Midbrain (tissue), 1 donor: ENCODE data around the gene THOC2.
"Not testable (repeated sequence)": the region's sequence is repeated elsewhere in the genome, so short reads cannot be mapped to it uniquely, and the experiment has no call there.

ENCODE experiments used
- DNase-seq: peaks from one replicate; lab custom pipeline; 2025; lab: John Stamatoyannopoulos, UW

THOC2 gene

DNA sequence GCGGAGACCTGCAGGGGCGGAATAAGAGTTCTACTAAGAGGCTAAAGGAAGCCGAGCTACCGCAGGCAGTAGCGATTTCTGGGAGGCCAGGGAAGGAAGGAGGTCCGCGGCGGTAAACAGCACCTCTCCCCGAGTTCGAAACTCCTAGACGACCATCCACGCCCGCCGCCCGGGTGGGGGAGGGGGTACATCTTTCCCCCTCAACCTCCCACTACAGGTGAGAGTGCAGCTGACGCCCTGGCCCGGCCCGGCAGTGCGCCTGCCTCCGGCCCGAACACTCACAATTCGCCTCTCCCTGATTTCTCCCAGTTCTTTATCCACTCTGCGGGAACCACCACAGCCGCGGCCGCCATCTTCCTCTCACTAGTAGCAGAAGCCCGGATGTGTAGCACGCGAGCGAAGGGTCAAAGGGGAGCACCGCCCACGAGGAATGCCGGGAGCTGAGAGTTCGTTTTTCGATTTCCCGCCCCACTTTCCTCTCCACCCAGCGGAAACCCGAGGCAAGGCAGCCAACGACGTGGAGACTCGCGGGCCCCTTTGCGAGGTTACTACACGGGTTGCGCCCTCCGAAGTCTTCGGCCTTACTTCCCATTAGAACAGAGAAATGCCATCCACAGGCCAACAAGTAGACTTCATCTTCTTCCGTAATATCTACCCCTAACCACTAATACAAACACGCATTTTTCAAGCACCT, at the start of gene THOC2:
Gene THOC2, minus strand, starts transcription at position 383 of the 694 bp plus-strand sequence. Its CDS starts 30 bp downstream, at position 353.
- DNase-seq = peak; percentile 80

GRCh38 chrX:123781786-123782185, 48.9 kb upstream of the THOC2 start:
- DNase-seq = not testable (repeated sequence)

GRCh38 chrX:123779908-123780396, 47.1 kb upstream of the THOC2 start:
- DNase-seq = no peak

DNA sequence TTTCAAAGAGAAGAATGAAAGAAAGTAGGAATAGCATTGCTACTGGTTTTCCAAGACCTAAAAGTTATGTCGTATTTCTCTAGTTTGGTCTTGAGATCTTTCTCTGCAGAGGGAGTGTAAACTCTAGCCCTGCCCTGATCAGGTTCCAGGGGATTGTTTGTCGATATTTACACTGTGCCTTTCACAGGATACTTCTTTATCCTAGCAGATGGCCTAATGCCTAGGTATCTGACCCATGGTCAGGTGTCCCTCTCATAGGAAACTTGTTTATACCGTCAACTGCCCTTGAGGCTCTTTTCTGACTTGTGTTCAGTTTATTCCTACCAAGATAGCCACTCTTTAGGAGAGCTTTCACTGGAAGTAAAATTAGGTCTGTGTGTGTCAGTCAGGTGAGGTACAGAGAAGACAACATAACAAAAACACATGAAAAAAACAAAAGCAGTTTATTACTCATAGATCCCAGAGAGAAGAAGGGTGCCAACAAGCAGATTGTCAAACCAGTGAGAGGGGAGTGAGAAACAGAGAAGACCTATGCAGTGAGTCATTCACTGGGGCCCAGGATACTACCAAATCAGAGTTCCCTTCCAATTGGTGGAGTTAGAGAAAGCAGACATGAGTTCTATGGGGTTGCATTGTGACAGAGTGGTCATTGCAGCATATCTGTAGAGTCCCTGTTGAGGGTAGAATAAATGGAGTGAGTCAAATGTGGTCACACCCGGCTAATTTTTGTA, 40.6 kb upstream of the THOC2 start:
- DNase-seq = no peak

GRCh38 chrX:123771449-123772064, 38.7 kb upstream of the THOC2 start:
- no peak for DNase-seq

DNA sequence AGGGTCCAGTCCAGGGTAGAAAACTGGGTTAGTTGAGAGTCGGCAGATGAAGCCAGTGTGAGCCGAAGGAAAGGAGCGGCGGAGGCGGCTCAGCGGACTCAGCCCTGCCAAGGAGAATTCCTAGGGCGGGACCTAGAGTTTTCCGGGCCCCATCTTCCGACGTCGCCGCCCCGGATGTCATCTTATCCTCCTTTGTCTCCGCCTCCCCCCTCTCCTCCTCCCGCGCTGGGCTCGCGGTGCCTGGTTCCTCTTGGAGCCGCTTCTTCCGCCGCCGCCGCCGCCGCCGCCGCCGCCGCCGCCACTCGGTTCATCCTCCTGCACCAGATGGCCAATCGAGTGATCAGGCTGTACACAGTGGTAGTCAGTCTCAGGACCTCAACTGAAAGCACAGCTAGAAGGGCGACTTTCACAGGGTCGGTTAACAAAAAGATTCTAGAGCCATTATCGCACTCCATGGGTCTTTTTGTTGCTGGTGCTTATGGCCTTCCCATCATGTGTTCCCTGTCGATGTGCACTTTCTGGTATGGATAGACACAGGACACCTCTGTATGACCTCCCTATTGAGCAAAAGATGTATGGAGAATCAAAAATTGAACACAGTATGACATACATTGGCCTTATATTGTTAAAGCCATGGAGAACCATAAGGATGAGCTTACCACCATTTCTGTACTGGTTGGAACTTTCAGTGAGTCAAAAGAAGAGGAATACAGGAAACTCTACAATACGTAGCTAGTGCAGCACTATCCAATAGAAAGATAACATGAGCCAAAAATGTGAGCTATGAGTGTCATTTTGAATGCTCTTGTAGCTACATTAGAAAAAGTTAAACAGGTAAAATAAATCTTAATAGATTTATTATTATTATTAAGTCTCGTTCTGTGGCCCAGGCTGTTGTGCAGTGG, 32.4 kb upstream of the THOC2 start:
- DNase-seq = peak; percentile 82

DNA sequence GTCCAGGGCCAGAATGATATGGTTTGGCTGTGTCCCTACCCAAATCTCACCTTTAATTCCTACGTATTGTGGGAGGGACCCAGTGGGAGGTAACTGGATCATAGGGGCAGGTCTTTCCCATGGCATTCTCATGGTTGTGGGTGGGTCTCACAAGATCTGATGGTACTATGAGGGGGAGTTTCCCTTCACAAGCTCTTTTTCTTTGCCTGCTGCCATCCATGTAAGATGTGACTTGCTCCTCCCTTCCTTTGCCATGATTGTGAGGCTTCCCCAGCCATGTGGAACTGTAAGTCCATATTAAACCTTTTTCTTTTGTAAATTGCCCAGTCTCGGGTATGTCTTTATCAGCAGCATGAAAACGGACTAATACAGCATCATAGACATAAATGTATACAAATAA, 27.0 kb upstream of the THOC2 start:
- DNase-seq = not testable (repeated sequence)

DNA sequence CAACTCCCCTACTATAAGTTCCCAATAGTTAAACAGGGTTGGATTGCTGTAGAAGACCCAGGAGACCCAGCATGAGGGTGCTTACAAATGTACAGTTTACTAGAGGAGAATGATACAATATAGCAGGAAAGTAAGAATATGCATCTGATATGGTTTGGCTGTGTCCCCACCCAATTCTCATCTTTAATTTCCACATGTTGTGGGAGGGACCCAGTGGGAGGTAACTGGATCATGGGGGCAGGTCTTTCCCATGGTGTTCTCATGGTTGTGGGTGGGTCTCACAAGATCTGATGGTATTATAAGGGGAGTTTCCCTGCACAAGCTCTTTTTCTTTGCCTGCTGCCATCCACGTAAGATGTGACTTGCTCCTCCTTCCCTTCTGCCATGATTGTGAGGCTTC, 24.9 kb upstream of the THOC2 start:
- not testable (repeated sequence) for DNase-seq

DNA sequence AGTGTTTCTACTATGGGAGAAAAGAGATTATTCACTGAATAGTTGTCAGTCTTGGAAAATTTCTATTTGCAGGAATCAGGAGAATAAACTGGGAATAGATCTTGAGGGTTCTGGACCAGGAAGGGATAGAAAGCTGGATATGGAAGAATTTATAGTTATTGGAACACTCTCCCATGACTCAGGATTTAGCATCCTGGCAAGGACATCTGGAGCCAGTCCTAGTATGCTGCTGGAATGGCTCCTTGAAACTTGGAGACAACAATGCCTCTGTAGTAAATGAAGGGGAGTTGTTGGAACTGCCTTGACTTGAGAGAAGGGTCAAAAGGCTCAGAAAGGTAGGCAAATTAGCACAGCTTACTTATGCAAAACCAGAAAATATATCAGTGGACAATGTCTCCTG, 23.5 kb upstream of the THOC2 start:
- no peak for DNase-seq

DNA sequence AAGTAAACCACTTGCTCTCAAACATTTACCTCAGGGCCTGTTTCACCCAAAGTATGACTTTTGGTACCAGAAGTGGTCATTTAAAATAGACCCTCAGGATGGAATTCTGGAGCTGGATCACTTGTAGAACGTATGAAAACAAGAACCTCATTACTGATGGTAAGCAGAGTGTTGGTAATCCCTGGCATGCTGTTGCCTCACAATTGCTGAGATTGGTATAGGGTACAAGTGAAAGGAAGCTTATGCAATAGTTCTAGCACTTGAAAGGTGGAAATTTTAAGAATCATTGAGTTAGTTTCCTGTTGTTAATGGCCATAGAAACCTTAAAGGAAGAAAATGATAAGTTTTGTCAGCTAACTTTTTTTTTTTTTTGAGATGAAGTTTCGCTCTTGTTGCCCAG, 22.3 kb upstream of the THOC2 start:
- no peak for DNase-seq

DNA sequence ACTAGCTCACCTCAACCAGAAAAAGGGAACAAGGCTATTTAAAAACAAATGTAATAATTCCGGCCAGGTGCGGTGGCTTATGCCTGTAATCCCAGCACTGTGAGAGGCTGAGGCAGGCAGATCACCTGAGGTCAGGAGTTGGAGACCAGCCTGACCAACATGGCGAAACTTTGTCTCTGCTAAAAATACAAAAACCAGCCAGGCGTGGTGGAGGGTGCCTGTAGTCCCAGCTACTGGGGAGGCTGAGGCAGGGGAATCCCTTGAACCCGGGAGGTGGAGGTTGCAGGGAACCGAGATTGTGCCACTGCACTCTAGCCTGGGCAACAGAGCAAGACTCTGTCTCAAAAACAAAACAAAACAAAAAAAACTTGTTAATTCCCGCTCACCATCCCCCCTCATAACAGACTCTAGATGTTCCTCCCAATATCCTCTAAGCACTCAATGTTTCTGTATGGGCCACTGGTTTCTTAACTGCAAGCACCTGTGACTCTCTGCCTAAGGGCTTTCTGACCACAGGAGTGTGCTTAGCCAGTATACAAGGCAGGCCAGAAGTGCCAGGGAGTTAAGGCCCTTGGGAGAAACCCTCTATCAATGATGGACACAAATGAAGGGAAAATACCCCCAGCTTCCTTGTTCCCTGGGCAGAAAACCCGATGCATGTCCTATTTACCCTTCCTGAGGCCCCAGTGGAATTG, 21.0 kb upstream of the THOC2 start:
- DNase-seq = no peak

DNA sequence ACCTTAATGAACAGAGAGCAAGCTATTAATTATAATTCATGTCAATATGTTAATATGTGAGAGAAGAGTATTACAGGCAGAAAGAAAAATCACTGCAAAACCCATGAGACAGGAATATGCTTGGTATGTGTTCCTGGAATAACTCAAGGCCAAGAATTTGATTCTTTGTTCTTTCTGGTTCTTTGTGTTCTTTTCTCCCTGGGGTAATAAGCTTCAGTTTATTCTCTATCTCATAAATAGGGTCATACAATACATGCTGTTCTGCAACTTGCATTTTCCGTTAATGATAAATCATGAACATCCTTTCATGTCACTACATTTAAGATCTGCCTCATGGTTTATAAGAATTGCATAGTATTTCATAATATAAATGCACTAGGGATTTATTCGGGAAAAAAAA, 16.8 kb upstream of the THOC2 start:
- no peak for DNase-seq

GRCh38 chrX:123745511-123745910, 12.7 kb upstream of the THOC2 start:
- DNase-seq = no peak

DNA sequence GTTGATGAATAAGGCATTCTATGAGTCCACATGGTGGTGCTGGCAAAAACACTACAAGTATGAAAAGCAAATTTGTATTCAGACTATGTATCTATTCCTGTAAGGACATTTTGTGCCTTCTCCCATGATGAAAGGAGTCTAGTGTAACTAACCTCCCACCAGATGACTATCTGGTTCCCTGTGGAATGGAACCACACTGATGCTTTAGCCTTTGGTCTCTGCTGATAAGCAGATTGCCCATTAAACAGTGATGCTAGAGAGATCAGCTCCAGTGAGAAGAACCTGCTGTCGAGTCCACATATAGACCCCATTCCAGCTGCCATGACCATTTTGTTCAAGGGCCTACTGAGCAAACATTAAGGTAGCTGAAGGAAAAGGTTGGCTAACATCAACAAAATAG, 10.5 kb upstream of the THOC2 start:
- DNase-seq = no peak

DNA sequence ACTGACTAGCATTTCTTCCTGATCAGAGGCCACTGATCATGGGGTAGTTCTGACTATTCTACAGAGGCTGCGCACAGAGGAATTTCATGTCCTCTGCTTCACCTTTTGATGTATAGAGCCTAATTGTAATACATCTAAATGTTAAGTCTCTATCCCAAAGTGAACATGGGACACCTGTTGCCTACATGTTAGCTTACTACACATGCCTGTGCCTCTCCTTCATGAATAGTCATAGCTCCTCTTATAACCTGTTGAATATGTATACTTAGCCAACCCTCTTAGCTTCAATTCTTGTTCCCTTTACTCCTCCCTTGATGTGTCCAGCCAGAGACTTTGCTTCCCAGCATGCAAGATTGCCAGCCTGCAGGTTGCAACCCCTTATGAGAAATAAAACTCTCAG, 9.6 kb upstream of the THOC2 start:
- no peak for DNase-seq

DNA sequence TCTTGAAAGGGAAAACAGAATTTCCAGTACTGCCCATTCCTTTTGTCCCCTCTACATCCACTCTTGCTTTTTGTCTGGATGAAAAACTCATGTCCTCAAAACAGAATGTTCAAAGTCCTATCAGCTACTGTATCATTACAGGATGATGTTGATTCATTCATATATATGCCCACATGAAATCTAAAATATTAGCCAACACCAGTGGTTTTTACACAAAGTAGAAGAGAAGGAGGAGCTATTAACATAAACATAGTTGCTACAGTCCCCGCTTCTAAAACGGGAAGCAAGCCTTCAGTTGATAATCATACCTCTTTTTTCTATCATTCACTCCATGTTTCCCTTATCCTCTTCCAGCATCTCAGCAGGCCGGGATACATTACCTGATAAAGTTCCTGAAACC, 7.7 kb upstream of the THOC2 start:
- no peak for DNase-seq

DNA sequence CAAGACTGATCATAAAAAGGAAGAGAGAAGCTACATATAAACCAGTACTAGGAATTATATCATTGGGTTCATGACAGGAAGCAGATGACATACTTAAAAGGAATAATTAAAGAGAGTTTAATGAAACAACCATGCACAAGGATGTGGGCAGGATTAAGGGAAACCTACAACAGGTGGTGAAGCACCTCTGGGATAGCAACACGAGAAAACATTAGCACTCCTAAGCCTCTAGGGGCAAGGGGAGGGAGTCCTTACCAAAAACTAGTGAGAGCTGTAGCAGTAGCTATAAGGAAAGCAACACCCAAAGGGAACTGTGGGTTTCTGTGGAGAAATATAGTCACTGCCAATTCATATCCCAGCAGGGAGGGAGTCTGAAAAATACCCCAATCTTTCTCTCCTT, 7.2 kb upstream of the THOC2 start:
- DNase-seq = no peak

DNA sequence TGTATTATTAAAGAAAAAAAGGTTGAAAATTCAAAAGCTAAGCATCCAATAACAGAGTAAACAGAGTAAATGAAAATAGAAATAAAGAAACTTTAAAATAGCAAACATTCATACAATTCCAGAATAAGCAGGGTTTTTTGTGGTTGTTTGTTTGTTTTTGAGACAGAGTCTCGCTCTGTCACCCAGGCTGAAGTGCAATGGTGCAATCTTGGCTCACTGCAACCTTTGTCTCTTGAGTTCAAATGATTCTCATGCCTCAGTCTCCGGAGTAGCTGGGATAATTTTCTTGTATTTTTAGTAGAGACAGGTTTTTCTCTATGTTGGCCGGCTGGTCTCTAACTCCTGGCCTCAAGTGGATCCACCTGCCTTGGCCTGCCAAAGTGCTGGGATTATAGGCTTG, 6.6 kb upstream of the THOC2 start:
- no peak for DNase-seq

GRCh38 chrX:123738378-123738940, 5.6 kb upstream of the THOC2 start:
- no peak for DNase-seq

GRCh38 chrX:123736333-123736921, 3.6 kb upstream of the THOC2 start:
- DNase-seq = no peak

GRCh38 chrX:123735137-123735536, 2.3 kb upstream of the THOC2 start:
- not testable (repeated sequence) for DNase-seq
